GM15510 (cell line): Measurements from ENCODE around the gene CYB5A.
A peak's percentile ranks its signal among the peaks of the same experiment; 100 is the strongest.

Experiments used
- POLR2A ChIP-seq: IDR thresholded peaks from 3 replicates; pipeline ENCODE4 v1.6.1; 2011; ENCODE audit warnings: borderline replicate concordance; ENCODE audit not compliant: insufficient read length; ENCODE audit errors: extremely low read depth

The CYB5A gene, protein sequence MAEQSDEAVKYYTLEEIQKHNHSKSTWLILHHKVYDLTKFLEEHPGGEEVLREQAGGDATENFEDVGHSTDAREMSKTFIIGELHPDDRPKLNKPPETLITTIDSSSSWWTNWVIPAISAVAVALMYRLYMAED

DNA sequence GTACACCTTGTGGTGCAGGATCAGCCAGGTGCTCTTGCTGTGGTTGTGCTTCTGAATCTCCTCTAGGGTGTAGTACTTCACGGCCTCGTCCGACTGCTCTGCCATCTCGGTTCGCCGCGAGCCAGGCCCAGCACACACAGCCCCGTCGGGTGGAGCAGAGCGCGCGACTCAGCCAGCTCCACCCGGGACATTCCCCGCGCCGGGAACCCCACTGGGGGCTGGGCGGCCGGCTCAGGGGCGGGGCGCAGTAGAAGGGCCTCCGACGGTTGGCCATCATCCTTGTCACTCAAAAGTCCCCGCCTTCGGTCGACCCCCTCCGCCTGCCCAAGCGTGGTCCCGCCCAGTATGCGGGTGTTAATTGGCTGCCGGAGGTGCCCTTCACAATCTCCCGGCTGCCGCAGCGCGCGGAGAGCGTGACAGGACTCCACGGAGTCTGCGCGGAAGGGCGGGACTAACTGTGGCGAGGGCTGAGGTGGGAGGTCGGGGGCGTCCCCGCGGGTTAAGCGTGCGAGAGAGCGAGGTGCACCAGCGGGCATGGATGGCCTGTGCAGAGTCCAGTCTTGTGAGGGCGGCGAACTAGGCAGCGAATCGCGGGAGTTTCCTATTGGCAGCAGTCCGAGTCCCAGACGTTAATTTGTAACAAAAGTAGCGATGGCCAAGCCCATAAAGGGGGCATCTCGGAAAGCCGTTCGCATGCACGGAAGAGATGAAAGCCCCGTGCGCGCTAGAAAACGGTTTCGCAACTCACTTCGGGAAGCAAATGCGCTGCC is at the start of gene CYB5A:
Gene CYB5A, minus strand, starts transcription at position 193 of the 770 bp plus-strand sequence. Its CDS starts 88 bp downstream, at position 105.
- peak; percentile 44 for TF ChIP-seq POLR2A

DNA sequence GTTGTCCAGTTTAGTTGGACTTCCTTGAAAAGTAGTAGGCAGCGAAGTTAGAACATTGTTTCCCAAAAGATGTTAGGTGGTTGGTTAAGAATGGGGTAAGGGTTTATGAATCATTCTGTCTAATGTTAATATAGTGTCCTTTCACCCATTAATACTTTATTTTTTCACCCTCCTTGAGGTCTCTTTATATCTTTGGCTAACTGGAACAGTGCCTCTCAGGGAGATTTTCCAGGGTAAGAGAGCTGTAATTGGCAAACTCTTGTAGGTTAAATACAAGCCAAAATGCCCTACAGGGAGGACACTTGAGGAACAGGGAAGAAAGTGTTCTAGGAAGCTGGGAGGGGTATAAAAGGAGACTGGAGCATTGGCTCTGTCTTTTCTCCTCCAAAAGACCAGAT is 46.1 kb upstream of the CYB5A start:
- no peak for TF ChIP-seq POLR2A

- TF ChIP-seq POLR2A: no peak
Observed at GRCh38 chr18:74337155-74337911, 45.6 kb upstream of the CYB5A start.

- no peak for TF ChIP-seq POLR2A
Observed at GRCh38 chr18:74336656-74337055, 44.9 kb upstream of the CYB5A start.

DNA sequence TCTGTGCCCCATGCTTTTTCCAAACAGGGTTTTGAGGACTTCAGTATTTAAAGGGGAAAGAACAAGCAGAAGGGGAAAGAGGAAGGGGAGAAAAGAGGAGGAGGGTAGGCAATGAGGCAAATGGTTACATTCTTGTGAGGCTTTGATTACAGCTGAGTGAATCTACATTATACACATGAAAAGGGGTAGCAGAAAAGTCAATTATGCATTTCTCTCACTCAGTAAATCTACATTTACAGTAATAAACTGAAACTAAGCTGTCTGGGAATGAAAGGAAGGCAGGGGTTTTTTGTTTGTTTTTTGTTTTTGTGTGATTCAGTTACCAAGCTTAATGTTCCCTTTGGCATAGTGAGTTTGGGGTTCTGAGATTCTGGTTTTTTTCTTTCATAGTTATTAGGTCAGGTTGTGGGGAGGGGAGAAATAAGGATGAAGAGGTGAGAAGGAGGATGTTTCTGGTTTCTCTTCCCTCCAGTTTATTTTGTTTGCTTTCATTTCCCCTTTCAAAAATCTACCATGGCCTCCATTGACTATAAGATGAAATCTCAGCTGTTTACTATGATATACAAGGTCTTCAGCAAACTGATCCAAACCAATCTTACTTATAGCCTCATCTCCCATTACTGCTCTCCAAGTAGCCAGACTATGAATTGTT is 42.6 kb upstream of the CYB5A start:
- TF ChIP-seq POLR2A: no peak

DNA sequence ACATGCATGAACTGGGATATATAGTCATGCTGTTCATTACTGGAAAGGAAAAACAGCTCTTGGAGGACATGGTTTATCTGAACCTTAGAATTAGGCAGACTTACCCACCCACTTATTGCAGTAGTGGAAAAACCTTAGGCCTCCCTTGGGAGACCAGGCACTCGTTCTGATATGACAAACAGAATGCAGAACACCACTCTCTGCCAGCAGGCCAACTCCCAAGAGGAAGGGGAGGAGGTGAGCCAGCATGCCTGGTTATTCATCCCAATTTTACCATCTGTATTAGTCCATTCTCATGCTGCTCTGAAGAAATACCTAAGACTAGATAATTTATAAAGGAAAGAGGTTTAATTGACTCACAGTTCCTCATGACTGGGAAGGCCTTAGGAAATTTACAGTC is 41.3 kb upstream of the CYB5A start:
- TF ChIP-seq POLR2A: no peak

DNA sequence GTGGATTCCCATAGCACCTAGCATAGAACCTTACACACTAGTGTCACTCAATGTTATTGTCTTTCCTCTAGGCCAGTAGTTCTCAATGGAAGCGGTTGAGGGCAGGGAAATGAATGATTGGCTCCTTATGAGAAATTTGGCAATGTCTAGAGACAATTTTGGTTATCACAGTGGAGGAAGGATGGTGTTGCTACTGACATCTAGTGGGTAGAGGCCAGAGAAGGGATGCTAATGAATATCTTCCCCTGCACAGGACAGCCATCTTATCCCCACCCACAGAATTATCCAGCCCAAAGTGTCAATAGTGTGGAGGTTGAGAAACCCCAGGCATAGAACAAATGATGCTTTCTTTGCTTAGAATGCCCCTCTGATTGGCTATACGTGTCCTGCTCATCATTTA is 39.6 kb upstream of the CYB5A start:
- TF ChIP-seq POLR2A: no peak

DNA sequence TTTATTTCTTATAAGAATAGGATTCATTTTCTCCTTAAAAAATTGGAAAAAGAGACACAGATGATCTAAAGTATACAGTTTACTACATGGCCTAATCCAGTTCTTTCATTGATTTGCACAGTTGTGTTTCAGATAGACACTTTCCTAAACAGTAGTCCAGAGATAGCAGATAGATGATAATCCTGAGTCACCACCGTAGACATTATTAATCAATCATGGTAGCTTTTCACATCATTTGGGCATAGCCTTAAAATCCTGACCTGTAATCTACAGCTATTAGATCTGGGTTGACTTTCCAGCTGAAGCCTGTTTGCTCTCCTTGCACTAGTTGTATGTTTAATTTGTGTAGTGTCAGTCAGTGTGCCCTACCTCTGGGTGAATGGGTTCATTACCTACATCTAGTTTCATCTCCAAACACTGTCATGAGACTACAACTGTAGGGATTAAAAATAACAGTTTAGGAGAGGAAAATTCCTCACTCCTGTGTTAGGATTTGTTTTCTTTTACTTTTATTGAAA is 38.0 kb upstream of the CYB5A start:
- TF ChIP-seq POLR2A: no peak

GRCh38 chr18:74328206-74328605 is 36.4 kb upstream of the CYB5A start:
- TF ChIP-seq POLR2A: no peak

DNA sequence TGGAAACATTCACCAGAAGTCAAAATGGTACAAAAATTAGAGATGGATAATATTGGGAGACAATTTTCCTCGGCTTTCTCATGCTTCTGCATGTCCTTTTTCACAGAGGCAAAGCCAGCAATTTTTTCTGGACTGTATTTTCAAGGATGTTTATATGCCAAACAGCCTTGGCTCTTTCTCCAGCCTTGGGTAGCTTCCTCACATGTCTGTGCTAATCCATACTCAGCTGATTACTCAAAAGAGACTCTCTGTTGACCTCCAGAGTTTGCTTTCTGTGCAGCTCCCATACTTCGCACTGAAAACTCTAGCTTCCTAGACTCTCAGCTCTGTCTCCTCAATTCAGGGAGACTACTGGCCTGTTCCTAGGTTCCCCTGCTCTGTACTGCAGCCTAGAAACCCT is 34.5 kb upstream of the CYB5A start:
- no peak for TF ChIP-seq POLR2A

DNA sequence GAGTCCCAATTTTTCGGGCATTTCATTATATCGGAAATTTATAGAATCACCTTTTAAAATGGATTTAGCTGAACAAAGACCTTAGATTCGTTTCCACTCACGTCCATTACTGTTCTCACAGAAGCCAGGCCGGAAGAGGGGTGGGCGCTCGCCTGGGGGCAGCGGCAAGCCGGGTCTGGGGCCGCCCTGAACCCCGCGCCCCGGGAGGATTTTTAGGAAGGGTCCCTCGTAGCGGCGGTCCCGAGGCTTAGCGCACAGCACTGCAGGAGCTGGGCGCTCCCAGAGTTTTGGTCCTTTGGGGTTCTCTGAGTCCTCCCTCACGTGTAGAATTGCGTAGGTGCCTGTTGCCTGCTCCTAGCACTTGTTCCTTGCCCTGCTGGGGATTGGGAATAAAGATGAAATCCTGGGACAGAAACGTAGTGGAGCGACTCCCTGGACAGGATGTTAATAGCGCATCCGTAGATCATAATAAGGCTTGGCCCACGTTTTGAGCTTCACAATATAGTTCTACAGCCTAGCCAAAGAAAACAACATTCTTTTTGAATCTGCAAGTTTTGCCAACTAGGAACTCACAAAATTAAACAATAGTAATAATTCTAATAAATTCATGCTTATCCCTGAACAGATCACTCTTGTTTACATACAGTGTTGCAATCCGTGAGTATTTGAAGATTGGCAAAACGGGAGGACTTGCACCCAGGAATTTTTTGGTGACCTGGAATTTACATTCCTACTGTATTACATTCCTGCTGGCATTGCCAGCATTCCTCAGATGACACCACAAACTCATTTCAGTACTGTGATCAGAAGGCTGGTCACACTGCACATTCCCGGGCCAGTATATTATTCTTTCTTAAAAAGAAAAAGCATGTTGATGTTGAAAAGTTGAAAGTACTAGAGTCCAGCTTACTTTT is 24.8 kb upstream of the CYB5A start:
- TF ChIP-seq POLR2A: no peak

DNA sequence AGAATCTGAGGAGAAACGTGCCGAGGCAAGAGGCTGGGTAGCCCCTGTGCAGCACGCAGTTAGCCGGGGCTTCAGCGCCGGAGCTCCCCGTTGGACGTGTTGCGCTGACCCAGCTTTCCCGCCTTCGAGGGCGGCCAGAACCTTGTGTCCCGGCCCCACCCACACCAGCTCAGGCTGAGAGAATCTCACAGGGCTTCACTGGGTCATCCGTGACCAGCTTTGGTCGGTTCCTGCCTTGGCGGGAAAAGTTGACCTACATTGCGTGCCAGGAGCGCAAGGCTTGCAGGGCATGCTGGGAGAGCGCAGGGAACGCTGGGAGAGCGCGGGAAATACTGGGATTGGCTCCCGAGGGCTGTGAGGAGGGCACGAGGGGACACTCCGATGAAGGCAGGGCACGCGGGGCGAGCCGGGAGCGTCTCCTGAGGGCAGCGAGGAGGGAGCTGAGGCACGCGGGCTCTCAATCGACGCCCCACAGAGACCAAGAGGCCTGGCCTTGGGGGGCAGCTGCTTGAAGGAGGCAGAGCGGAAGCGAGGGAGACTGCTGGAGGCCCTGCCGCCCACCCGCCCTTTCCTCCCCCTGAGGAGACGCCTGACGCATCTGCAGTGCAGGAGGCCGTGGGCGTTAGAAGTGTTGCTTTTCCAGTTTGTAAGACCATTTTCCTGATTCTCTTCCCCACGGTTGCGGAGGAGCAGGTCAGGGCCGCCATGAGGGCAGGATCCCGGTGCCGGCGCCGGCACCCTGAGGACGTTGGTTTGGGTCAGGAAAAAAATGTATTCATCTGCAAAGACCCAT is 23.9 kb upstream of the CYB5A start, which contains the start of gene C18orf63:
Gene C18orf63, plus strand, starts transcription at position 376 of the 793 bp plus-strand sequence. CDS start 2,027 bp downstream, outside the sequence.
- no peak for TF ChIP-seq POLR2A
